ENCODE measurements around the gene CAMSAP1.

GRCh38 chr9:135814421-135815095, 92.8 kb downstream of the CAMSAP1 start:
- TF ChIP-seq, protein P1, sequence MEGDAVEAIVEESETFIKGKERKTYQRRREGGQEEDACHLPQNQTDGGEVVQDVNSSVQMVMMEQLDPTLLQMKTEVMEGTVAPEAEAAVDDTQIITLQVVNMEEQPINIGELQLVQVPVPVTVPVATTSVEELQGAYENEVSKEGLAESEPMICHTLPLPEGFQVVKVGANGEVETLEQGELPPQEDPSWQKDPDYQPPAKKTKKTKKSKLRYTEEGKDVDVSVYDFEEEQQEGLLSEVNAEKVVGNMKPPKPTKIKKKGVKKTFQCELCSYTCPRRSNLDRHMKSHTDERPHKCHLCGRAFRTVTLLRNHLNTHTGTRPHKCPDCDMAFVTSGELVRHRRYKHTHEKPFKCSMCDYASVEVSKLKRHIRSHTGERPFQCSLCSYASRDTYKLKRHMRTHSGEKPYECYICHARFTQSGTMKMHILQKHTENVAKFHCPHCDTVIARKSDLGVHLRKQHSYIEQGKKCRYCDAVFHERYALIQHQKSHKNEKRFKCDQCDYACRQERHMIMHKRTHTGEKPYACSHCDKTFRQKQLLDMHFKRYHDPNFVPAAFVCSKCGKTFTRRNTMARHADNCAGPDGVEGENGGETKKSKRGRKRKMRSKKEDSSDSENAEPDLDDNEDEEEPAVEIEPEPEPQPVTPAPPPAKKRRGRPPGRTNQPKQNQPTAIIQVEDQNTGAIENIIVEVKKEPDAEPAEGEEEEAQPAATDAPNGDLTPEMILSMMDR (conservative IDR thresholded peaks at IDR 0.05): no peak
- no peak for TF ChIP-seq ZFX (IDR thresholded peaks at IDR 0.05)

All from C4-2B (cell line).